ENCODE data around the gene ARRDC2.
A peak's percentile ranks its signal among the peaks of the same experiment; 100 is the strongest.

ARRDC2 gene

GRCh38 chr19:18058208-18059009, 50.4 kb downstream of the ARRDC2 start:
- H3K4me3 ChIP-seq (ENCODE audit: low read depth, low read length) = peak overlapping the region; percentile 32
- no peaks in the 10 kb centered on the region for H3K79me2 ChIP-seq
- peak overlapping the region; percentile 88 for H3K27ac ChIP-seq
- H2AFZ ChIP-seq = peak overlapping the region; percentile 93
- no peak overlapping the region for H3K9ac ChIP-seq
- no peaks in the 10 kb centered on the region for H3K36me3 ChIP-seq (ENCODE audit: control insufficient read depth, insufficient read depth, low read length)
- peak; percentile 98 for TF ChIP-seq CTCF (IDR thresholded peaks at IDR 0.05)
- H3K9me3 ChIP-seq (ENCODE audit: control insufficient read depth, low read length) = no peaks in the 10 kb centered on the region
- peak overlapping the region; percentile 65 for H3K4me2 ChIP-seq (ENCODE audit: low read length)
- H3K27me3 ChIP-seq (ENCODE audit: control insufficient read depth, insufficient read depth, low read length) = no peaks in the 10 kb centered on the region
- peaks cover 9% of the 10 kb centered on the region for H3K4me1 ChIP-seq

DNA sequence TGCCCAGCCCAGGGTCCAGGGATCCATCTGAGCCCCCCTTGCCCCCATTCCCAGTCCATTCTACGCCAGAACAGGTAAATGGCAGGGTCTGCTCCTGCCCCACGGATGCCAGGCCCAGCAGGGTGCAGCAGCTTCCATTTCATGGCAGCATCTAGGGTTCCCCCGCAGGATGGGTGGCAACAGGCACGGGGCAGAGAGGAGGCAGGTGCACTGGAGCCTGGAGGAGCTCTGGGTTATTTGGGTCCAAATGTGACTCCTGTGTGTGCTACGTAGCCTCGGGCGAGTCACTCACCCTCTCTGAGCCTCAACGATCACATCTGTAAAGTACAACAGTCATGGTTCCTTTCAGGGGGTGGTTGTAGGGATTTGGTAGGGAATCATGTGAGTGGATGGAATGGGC, 51.3 kb downstream of the ARRDC2 start:
- no peak overlapping the region for H3K4me2 ChIP-seq (ENCODE audit: low read length)
- H3K9me3 ChIP-seq (ENCODE audit: control insufficient read depth, low read length) = no peaks in the 10 kb centered on the region
- H3K4me3 ChIP-seq (ENCODE audit: low read depth, low read length) = no peak overlapping the region
- no peak overlapping the region for H2AFZ ChIP-seq
- H3K27me3 ChIP-seq (ENCODE audit: control insufficient read depth, insufficient read depth, low read length) = no peaks in the 10 kb centered on the region
- H3K9ac ChIP-seq = no peak overlapping the region
- no peaks in the 10 kb centered on the region for H3K79me2 ChIP-seq
- peaks cover 9% of the 10 kb centered on the region for H3K4me1 ChIP-seq
- no peak overlapping the region for H3K27ac ChIP-seq
- no peaks in the 10 kb centered on the region for H3K36me3 ChIP-seq (ENCODE audit: control insufficient read depth, insufficient read depth, low read length)
- TF ChIP-seq CTCF (IDR thresholded peaks at IDR 0.05) = no peak

GRCh38 chr19:18059902-18060301, 51.9 kb downstream of the ARRDC2 start:
- TF ChIP-seq CTCF (IDR thresholded peaks at IDR 0.05) = no peak
- no peak overlapping the region for H3K27ac ChIP-seq
- no peak overlapping the region for H3K4me3 ChIP-seq (ENCODE audit: low read depth, low read length)
- peaks cover 9% of the 10 kb centered on the region for H3K4me1 ChIP-seq
- no peak overlapping the region for H2AFZ ChIP-seq
- H3K9me3 ChIP-seq (ENCODE audit: control insufficient read depth, low read length) = no peaks in the 10 kb centered on the region
- no peak overlapping the region for H3K9ac ChIP-seq
- no peaks in the 10 kb centered on the region for H3K36me3 ChIP-seq (ENCODE audit: control insufficient read depth, insufficient read depth, low read length)
- H3K27me3 ChIP-seq (ENCODE audit: control insufficient read depth, insufficient read depth, low read length) = no peaks in the 10 kb centered on the region
- H3K79me2 ChIP-seq = no peaks in the 10 kb centered on the region
- no peak overlapping the region for H3K4me2 ChIP-seq (ENCODE audit: low read length)

DNA sequence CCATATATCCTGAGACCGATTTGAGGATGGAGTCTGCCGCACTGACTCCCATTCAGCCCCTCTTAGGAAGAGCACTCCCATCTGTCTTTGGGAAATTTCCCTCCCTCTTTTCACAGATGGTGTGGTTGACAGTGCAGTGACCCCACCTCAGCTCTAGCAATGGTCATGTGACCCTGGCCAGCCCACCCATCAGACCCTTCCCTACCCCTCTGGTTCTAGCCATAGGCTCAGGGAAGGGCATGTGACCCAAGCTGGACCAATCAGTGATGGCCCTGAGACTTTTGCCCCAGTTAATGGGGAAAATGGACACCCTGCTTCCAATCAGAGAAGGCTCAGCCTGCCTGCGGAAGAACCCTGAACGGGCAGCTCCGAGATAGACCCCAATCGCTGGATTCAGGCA, 52.5 kb downstream of the ARRDC2 start:
- Histone ChIP-seq H3K27me3 (ENCODE audit: control insufficient read depth, insufficient read depth, low read length) (no peaks in the 10 kb centered on the region), H3K9me3 (ENCODE audit: control insufficient read depth, low read length) (no peaks in the 10 kb centered on the region), H3K4me1 (peaks cover 9% of the 10 kb centered on the region), H3K36me3 (ENCODE audit: control insufficient read depth, insufficient read depth, low read length) (no peaks in the 10 kb centered on the region), H3K4me2 (ENCODE audit: low read length) (no peak overlapping the region), H2AFZ (no peak overlapping the region), H3K4me3 (ENCODE audit: low read depth, low read length) (no peak overlapping the region), H3K9ac (no peak overlapping the region), H3K79me2 (no peaks in the 10 kb centered on the region), H3K27ac (no peak overlapping the region)
- TF ChIP-seq CTCF (IDR thresholded peaks at IDR 0.05) = no peak

- Histone ChIP-seq H3K4me2 (ENCODE audit: low read length) (no peak overlapping the region), H2AFZ (no peak overlapping the region), H3K9ac (no peak overlapping the region), H3K79me2 (no peaks in the 10 kb centered on the region), H3K4me1 (peaks cover 9% of the 10 kb centered on the region), H3K9me3 (ENCODE audit: control insufficient read depth, low read length) (no peaks in the 10 kb centered on the region), H3K27me3 (ENCODE audit: control insufficient read depth, insufficient read depth, low read length) (no peaks in the 10 kb centered on the region), H3K36me3 (ENCODE audit: control insufficient read depth, insufficient read depth, low read length) (no peaks in the 10 kb centered on the region), H3K27ac (no peak overlapping the region), H3K4me3 (ENCODE audit: low read depth, low read length) (no peak overlapping the region)
- TF ChIP-seq CTCF (IDR thresholded peaks at IDR 0.05) = no peak
Measured at GRCh38 chr19:18062028-18062427, 54.1 kb downstream of the ARRDC2 start.
